B cell (primary cell): ENCODE measurements around the gene RPL22. TPM values are rescaled to one million over a fixed set of nuclear protein-coding genes. Genes with fewer than 3 reads are reported as not detected.

Experiments
- ATAC-seq: fragments of 200-7000 bp; cut with Tn5 transposase; one replicate; pipeline ENCODE4 v1.10.0; 2021; ENCODE audit warnings: low read depth, mild to moderate bottlenecking, moderate number of reproducible peaks, moderate library complexity
- CTCF ChIA-PET: fragments of 350-600 bp; sonication (Branson Sonifier 250); formaldehyde crosslinking; loops from one replicate; lab custom pipeline; 2021; ENCODE audit warnings: antibody characterized with exemption, inconsistent platforms; lab: Charles Lee
- POLR2A ChIA-PET: fragments of 350-600 bp; sonication (Branson Sonifier 250); formaldehyde crosslinking; loops from one replicate; lab custom pipeline; 2021; ENCODE audit warnings: antibody characterized with exemption; lab: Charles Lee
- DNase-seq: peaks from one replicate; pipeline ENCODE4 v3.0.0; 2013
- H2AFZ ChIP-seq: 2 replicates; pipeline ENCODE4 v1.6.1; 2012; ENCODE audit warnings: mild to moderate bottlenecking, low read depth, low read length; ENCODE audit not compliant: insufficient read depth, poor library complexity, severe bottlenecking
- H3K27ac ChIP-seq, 2 donors: 1 replicate in 1 of 2; 2 replicates in 1 of 2; pipeline ENCODE4 v1.5.1; 2012 to 2013; ENCODE audit warnings: low read length in 2 of 2, mild to moderate bottlenecking in 2 of 2, moderate library complexity in 1 of 2
- H3K27me3 ChIP-seq, 4 experiments: fragments of 200-600 bp in 1 of 4; sonication (generic) in 1 of 4; replicated peaks in 1 of 4; 1 replicate in 2 of 4; 2 replicates in 2 of 4; pipeline versions ENCODE4 v1.6.1 to v1.7.0; 2013 to 2016; ENCODE audit warnings: low read length in 3 of 4, mild to moderate bottlenecking in 2 of 4, mixed read lengths in 1 of 4, moderate library complexity in 1 of 4; ENCODE audit not compliant: insufficient read depth in 4 of 4, control insufficient read depth in 3 of 4; ENCODE audit errors: control extremely low read depth in 1 of 4
- H3K36me3 ChIP-seq, 2 experiments: replicated peaks in 1 of 2; 1 replicate in 1 of 2; 2 replicates in 1 of 2; pipeline versions ENCODE4 v1.6.1 to v1.7.1; 2013; ENCODE audit warnings: low read length in 1 of 2; ENCODE audit not compliant: insufficient read depth in 2 of 2, control insufficient read depth in 1 of 2; ENCODE audit errors: control extremely low read depth in 1 of 2, extremely low read depth in 1 of 2
- H3K4me1 ChIP-seq, 2 donors: fragments of 200-600 bp in 1 of 2; sonication (generic) in 1 of 2; 1 replicate in 1 of 2; 2 replicates in 1 of 2; pipeline versions ENCODE4 v1.5.1 to v1.6.1; 2013 to 2017; ENCODE audit warnings: low read length in 2 of 2; ENCODE audit not compliant: control insufficient read depth in 2 of 2, insufficient read depth in 2 of 2
- H3K4me2 ChIP-seq: replicated peaks from 2 replicates; pipeline ENCODE3; 2012; ENCODE audit warnings: mild to moderate bottlenecking, low read depth, low read length; ENCODE audit not compliant: poor library complexity, severe bottlenecking
- H3K4me3 ChIP-seq, 5 experiments: fragments of 200-600 bp in 1 of 5; sonication (generic) in 1 of 5; 1 replicate in 3 of 5; 2 replicates in 2 of 5; pipeline versions ENCODE4 v1.5.1 to v1.7.0; 2011 to 2016; ENCODE audit warnings: low read length in 4 of 5, mild to moderate bottlenecking in 4 of 5, low read depth in 2 of 5, control low read depth in 1 of 5, moderate library complexity in 1 of 5; ENCODE audit not compliant: insufficient read depth in 1 of 5; ENCODE audit errors: control extremely low read depth in 1 of 5, extremely low read depth in 1 of 5
- H3K79me2 ChIP-seq: fragments of 200-600 bp; sonication (generic); one replicate; pipeline ENCODE4 v1.6.0; 2016; ENCODE audit warnings: low read length; ENCODE audit not compliant: control insufficient read depth, insufficient read depth
- H3K9ac ChIP-seq: fragments of 200-600 bp; sonication (generic); 2 replicates; pipeline ENCODE4 v1.6.1; 2017; ENCODE audit warnings: mild to moderate bottlenecking, low read length, moderate library complexity
- H3K9me3 ChIP-seq, 3 donors: one replicate each; pipeline versions ENCODE4 v1.6.1 to v1.7.1; 2013; ENCODE audit warnings: low read length in 2 of 3; ENCODE audit not compliant: control insufficient read depth in 2 of 3, insufficient read depth in 1 of 3; ENCODE audit errors: control extremely low read depth in 1 of 3
- H4K20me1 ChIP-seq: 2 replicates; pipeline ENCODE4 v1.6.0; 2012; ENCODE audit warnings: mild to moderate bottlenecking, low read length; ENCODE audit not compliant: insufficient read depth, control insufficient read depth, poor library complexity, severe bottlenecking
- H3K27ac Mint-ChIP-seq: one replicate; pipeline ENCODE4 v1.8.0; 2021; ENCODE audit warnings: mixed read lengths
- H3K27me3 Mint-ChIP-seq: one replicate; pipeline ENCODE4 v1.8.0; 2021; ENCODE audit warnings: mixed read lengths
- H3K4me1 Mint-ChIP-seq: one replicate; pipeline ENCODE4 v1.8.0; 2021; ENCODE audit warnings: mixed read lengths
- H3K4me3 Mint-ChIP-seq: one replicate; pipeline ENCODE4 v1.8.0; 2021; ENCODE audit warnings: mixed read lengths
- H3K9me3 Mint-ChIP-seq: one replicate; pipeline ENCODE4 v1.8.0; 2022; ENCODE audit warnings: mixed read lengths; ENCODE audit not compliant: insufficient read depth
- CTCF ChIP-seq: fragments of 200-600 bp; IDR thresholded peaks from one replicate; pipeline ENCODE4 v1.8.0; 2022; ENCODE audit warnings: antibody characterized with exemption, mild to moderate bottlenecking
- EZH2 ChIP-seq: IDR thresholded peaks from 2 replicates; pipeline ENCODE4 v1.6.1; 2012; ENCODE audit warnings: borderline replicate concordance, low read depth, mild to moderate bottlenecking, moderate library complexity, low read length; ENCODE audit not compliant: insufficient read depth, poor library complexity, severe bottlenecking
- WGBS: methylation state at CpG from one replicate; pipeline ENCODE4 v1.1.5; 2013; ENCODE audit warnings: missing lambda C conversion rate; ENCODE audit not compliant: insufficient coverage; 5-methylcytosine and 5-hydroxymethylcytosine counted together
- intact Hi-C: fragments of 100-400 bp; cut with micrococcal nuclease; formaldehyde crosslinking; loops from one replicate; pipeline ENCODE4 v1.10.0; 2022
- polyA plus RNA-seq: library from polyadenylated mRNA; depleted of rRNA; stranded (reverse); fragments of >200 nt; gene quantifications from 2 replicates; pipeline ENCODE4 v1.2.3, GENCODE V29; 2012
- total RNA-seq, 2 donors: library from RNA; stranded (reverse); fragments of 120-200 nt in 1 of 2; gene quantifications; 1 replicate in 1 of 2; 2 replicates in 1 of 2; pipeline versions ENCODE4 v1.2.3 to v1.2.4, GENCODE V29; 2013 to 2022

RPL22 gene
- total and polyA plus RNA-seq, 2 donors (not counting 1 experiment from before 2014, with no cell fraction given), result 70.9 to 471 TPM

DNA sequence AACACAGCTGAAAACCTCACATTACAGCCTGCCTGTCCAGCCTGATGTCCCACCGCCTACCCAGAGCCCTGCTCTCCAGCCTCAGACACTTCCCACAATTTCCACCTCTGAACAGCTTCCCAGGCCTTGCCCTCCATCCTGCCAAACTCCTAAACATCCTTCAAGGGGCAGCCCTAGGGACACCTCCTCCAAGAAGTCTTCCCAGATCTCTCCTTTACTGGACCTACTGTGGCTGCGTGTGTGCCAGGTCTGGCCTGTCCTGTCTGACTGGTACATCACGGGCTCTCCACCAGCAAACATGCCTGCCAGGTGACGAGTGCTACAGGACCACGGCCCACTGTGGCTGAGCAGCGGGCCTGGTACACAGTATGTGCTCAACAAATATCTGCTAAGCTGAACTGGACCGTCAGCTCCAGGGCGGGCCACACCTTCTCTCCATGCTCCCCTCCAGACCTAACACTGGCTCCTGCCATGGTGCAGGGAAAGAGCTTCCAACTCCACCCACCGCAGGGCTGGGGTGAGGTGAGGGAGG is 48.0 kb downstream of the RPL22 start:
- Mint-ChIP-seq H3K27ac (no peak overlapping the region), H3K27me3 (peaks cover 17% of the 10 kb centered on the region), H3K9me3 (no peaks in the 10 kb centered on the region), H3K4me1 (peaks cover 7% of the 10 kb centered on the region), H3K4me3 (no peak overlapping the region)
- Histone ChIP-seq H3K27ac (no peak overlapping the region), H3K27me3 (peaks cover 0 to 24% (median 2%) of the 10 kb centered on the region in 4 experiments), H3K9me3 (peaks cover 0 to 4% (median 0%) of the 10 kb centered on the region in 3 donors), H2AFZ (no peak overlapping the region), H3K79me2 (no peaks in the 10 kb centered on the region), H3K9ac (no peak overlapping the region), H4K20me1 (no peaks in the 10 kb centered on the region), H3K4me3 (no peak overlapping the region), H3K4me1 (peaks cover 11 to 12% of the 10 kb centered on the region in 2 donors), H3K36me3 (no peaks in the 10 kb centered on the region), H3K4me2 (no peak overlapping the region)
- WGBS, result 91% methylated on average over 8 of the region's 9 CpGs
- intact Hi-C loops, result no loop called here
- CTCF ChIA-PET, result no interaction called here
- POLR2A ChIA-PET, result no interaction called here
- ATAC-seq, result no peak
- no peak for DNase-seq
- TF ChIP-seq CTCF, result no peak
- TF ChIP-seq EZH2, result no peak

- peaks cover 0 to 24% (median 2%) of the 10 kb centered on the region in 4 experiments for H3K27me3 ChIP-seq
- peaks cover 11 to 12% of the 10 kb centered on the region in 2 donors for H3K4me1 ChIP-seq
- H3K27ac ChIP-seq, result no peak overlapping the region
- no peak overlapping the region for H2AFZ ChIP-seq
- peaks cover 20% of the 10 kb centered on the region for H3K27me3 Mint-ChIP-seq
- no peaks in the 10 kb centered on the region for H3K79me2 ChIP-seq
- H3K9me3 Mint-ChIP-seq, result no peaks in the 10 kb centered on the region
- POLR2A ChIA-PET, result no interaction called here
- no peak overlapping the region for H3K4me3 Mint-ChIP-seq
- ATAC-seq, result no peak
- H3K36me3 ChIP-seq, result no peaks in the 10 kb centered on the region
- no peak overlapping the region for H3K27ac Mint-ChIP-seq
- intact Hi-C loops, result no loop called here
- no peak for DNase-seq
- no peak overlapping the region for H3K9ac ChIP-seq
- H3K4me2 ChIP-seq, result no peak overlapping the region
- no peak overlapping the region for H3K4me3 ChIP-seq
- peaks cover 7% of the 10 kb centered on the region for H3K4me1 Mint-ChIP-seq
- H3K9me3 ChIP-seq, result peaks cover 0 to 4% (median 0%) of the 10 kb centered on the region in 3 donors
- WGBS, result 92% methylated on average over 10 of the region's 11 CpGs
- TF ChIP-seq CTCF (peak; percentile 17), EZH2 (no peak)
- H4K20me1 ChIP-seq, result no peaks in the 10 kb centered on the region
- CTCF ChIA-PET, result no interaction called here
These were observed 49.1 kb downstream of the RPL22 start for GRCh38 chr1:6150006-6150938.
